GM18499 (cell line): ENCODE data around the gene EXOC6B.

Experiments
- ATAC-seq: cut with Tn5 transposase; IDR thresholded peaks from one replicate; pipeline ENCODE4 v1.9.1; 2021; ENCODE audit warnings: moderate number of reproducible peaks; ENCODE audit not compliant: insufficient read depth, unreplicated experiment

Gene EXOC6B

DNA sequence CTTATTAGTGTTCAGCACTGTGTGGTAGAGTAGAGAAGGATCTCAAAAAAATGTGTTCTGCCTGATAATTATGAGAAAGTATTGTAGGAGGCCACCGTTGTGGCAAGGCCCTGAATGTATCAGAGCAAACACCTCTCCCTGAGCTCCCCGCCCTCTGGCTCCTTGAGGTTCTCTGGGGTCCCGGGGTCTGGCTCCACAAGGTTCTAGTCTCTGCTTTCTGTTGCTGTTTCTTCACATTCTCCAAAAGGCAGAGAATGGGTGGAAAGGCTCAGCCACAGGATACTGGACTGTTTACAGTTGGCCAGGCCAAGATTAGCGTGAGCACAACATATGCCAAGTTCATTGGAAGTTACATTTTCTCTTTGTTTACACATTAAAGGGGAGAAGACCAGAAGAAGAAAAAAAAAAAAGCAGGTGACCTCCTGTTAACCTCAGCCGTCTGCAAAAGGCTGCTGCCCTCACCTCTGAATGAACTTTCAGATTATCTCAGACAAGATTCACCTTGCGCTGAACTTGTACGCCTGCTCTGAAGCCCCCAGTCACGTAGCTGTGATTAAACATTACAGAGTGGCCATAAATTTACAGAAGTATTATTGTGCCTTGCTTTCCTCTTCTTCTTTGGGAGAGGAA, 621.6 kb downstream of the EXOC6B start:
- no peak for ATAC-seq

- no peak for ATAC-seq
These were observed 627.1 kb downstream of the EXOC6B start for GRCh38 chr2:72198532-72199241.

GRCh38 chr2:72193723-72194122, 632.1 kb downstream of the EXOC6B start:
- ATAC-seq = no peak

DNA sequence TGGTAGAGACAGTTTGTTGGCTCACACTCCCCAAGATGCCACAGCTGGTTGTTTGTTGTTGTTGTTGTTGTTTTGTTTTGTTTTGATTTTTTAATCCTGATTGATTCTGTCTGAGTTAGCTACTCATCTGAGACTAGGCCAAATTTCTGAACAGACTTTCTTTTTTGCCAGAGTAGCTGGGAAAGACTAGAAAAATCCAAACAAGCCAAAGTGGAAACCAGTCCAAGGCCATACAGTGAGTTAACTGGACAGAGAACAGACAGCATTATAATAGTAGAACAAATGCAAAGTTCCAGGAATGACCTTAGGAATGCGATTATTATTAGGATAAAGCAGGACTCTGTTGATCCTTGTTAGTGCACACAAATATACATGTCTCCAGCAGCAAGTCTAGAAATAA, 634.4 kb downstream of the EXOC6B start:
- ATAC-seq = no peak

DNA sequence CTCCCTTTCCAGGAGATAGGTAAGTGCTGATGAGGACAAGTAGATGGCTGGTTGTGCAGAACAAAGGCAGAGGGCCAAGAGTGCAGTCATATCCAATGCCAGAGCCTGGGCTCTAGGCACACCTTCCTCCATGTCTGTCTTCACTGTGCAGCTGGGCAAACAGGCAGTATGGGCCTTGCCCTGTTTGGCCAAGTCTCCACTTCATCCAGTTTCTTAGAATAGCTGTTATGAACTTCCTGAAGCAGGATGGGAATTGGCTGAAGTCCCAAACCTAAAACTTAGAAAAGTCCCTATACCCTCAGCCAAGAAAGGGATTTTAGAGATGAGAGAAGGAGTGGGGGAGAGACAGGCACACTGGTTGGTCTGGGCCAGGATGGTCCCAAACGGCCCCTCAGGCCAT, 640.6 kb downstream of the EXOC6B start:
- no peak for ATAC-seq

DNA sequence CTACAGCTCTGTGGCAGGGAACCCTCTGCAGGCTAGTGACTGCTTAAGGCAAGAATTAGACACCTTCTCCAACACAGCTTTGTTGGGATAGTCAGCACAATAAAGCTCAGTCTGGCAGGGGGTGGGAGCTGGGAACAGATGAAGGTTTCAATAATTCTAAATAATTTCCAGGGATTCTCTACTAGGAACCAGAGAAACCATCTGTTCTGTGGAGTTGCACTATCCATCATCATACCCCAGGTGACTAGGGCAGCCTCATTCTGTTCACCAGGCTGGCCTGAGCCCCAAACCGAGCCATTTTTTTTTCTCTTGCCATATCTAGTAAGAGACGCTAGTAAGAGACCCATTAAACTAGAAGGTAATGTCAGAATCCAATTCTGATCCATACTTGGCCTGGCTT, 642.4 kb downstream of the EXOC6B start:
- no peak for ATAC-seq

DNA sequence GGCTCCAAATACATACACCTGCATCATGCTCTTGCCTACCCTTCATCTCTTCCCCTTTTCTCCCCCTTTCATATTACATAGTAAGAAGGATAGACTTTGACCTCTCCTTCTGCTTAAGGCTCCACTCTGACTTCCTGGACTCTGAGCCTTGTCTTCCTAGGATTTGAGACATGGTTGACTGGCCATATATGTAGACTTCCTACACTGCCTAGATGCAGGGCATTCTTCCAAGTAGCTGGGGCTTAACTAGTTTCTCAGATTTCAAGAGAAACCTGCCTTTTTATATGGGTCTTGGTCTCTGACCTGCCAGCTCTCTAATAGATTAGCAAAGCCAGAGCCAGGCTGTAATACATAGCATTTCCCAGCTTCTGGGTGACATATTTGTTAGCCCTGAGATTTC, 642.8 kb downstream of the EXOC6B start:
- ATAC-seq = no peak

- no peak for ATAC-seq
These were observed 643.3 kb downstream of the EXOC6B start for GRCh38 chr2:72182547-72182946.

GRCh38 chr2:72181616-72182015, 644.2 kb downstream of the EXOC6B start:
- ATAC-seq = no peak

DNA sequence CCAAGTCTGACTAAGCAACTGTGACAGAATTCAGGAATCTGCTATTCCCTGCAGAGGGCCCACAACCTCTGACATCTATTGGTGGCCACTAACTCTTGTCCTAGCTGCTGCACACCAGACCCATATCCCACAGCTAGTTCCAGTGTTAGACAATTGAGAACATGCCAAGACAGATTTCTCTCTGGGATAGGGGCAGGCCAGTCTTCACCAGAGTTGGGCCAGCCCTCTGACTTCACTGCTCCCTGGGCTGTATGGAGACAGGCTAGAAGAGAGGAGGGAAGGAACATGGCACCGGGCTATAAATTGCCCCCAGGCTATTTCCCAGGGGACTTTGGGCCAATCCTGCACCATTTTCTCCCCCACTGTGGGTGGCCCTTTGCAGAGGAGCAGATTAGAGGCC, 645.5 kb downstream of the EXOC6B start:
- ATAC-seq = no peak

DNA sequence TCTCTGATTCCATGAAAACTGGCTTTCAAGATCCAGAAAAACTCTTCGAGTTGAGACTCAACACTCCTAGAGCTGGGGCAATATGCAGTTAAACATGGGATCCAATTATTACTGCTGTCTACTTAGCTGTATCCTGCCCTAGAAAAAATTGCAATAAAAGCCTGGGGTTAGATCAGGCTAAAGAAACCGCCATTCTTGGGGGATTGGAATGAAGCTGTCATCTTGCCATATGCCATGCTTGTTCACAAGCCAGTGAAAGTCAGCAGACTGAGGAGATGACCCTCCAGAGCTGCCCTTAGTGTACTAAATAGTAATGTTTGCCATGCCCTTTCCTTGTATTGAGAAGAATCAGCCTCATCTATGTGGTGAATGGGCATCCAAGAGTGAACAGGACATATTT, 647.3 kb downstream of the EXOC6B start:
- no peak for ATAC-seq

GRCh38 chr2:72176281-72176680, 649.6 kb downstream of the EXOC6B start:
- ATAC-seq = no peak

DNA sequence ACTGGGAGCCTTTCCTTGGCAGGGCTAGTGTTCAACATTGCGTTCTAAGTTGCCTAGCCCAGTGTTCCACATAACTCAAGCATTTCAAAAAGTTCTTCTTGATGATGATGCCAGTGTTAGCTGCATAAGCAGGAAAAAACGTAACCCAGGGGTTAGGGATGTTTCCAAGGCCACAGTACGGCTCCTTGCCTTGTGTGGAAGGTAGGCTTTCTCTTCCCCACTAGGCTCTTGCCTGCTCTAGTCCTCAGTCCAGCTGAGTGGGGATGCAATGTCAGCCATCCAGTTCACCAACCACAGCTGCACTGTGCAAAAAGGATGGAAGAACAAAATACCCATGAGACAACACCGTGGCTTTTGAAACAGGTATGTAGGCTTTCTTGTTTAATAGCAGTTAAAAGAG, 650.2 kb downstream of the EXOC6B start:
- ATAC-seq = no peak

GRCh38 chr2:72173640-72174321, 652.1 kb downstream of the EXOC6B start:
- ATAC-seq = no peak

GRCh38 chr2:72172478-72172877, 653.4 kb downstream of the EXOC6B start:
- ATAC-seq = no peak

DNA sequence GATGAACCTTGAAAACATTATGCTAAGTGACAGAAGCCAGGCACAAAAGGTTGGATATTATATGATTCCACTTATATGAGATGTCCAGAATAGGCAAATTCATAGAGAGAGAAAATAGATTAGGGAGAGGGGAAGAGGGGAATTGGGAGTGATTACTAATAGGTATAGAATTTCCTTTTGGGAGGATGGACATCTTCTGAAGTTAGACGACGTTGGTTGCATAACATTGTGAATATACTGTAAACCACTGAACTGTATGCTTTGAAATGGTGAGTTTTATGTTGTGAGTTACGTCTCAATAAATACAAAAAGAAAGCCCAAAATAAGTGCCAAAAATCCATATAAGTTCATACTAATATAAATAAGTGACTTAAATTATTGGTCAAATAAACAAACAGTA, 659.6 kb downstream of the EXOC6B start:
- no peak for ATAC-seq

DNA sequence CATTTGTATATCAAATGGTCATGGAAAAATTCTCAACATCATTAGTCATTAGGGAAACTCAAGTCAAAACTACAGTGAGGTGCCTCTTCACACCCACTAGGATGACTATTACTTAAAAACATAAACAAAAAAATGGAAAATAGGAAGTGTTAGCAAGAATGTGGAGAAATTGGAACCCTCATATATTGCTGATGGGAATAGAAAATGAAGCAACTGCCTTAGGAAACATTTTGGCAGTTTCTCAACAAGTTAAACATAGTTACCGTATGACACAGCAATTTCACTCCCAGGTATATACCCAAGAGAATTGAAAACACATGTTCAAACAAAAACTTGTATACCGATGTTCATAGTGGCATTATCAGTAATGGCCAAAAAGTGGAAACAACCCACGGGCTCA, 660.0 kb downstream of the EXOC6B start:
- ATAC-seq = no peak

- ATAC-seq = no peak
These were observed 663.3 kb downstream of the EXOC6B start for GRCh38 chr2:72162574-72162973.

- no peak for ATAC-seq
These were observed 666.4 kb downstream of the EXOC6B start for GRCh38 chr2:72159211-72159993.

DNA sequence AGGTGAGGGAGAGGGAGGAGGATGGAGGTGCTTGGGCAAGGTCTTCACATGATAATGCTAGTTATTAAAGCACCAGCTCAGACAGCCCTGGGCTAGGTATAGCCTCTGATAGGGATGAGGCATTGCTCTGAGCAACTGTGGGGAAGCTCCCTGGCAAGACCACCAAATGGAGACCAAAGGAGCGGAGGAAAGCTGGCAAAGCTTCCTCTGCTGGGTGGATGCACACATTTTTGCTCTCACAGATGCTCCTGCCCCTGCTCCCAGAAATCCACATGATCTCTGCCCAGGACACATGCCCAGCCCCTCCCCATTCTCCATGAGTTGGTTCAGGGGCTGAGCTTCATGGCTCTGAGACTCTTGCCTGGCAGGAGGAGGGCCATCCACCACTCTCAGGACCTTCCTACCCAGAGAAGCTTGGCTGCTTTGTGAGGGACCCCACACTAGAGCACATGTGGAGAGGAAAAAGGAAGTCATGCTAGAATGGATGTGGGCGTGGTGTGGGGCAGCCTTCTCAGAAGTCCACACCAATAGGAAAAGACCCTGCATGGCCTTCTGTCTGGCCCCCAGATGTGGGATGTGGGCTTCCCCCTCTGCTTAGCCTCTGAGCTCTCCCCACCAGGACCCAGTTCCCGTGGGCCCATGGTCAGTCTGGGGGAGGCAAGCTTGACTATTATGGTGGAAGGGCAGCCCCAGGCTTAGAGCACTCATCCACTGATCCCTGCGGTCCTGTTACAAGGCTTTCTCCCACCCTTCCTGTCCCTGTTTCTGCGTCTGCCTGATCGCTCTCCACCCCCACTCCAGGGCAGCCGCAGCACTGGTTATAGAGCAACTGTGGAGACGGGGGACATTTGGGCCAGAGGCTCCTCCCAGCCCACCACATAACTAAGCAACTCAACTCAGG, 667.7 kb downstream of the EXOC6B start:
- ATAC-seq = no peak
